ENCODE results near the gene DDX5. TPM values are rescaled to one million over a fixed set of nuclear protein-coding genes. Genes with fewer than 3 reads are reported as not detected.

Gene DDX5
- total and polyA plus RNA-seq, 2 donors (not counting 1 experiment from before 2014, with no cell fraction given): 1,560 to 2,167 TPM

DNA sequence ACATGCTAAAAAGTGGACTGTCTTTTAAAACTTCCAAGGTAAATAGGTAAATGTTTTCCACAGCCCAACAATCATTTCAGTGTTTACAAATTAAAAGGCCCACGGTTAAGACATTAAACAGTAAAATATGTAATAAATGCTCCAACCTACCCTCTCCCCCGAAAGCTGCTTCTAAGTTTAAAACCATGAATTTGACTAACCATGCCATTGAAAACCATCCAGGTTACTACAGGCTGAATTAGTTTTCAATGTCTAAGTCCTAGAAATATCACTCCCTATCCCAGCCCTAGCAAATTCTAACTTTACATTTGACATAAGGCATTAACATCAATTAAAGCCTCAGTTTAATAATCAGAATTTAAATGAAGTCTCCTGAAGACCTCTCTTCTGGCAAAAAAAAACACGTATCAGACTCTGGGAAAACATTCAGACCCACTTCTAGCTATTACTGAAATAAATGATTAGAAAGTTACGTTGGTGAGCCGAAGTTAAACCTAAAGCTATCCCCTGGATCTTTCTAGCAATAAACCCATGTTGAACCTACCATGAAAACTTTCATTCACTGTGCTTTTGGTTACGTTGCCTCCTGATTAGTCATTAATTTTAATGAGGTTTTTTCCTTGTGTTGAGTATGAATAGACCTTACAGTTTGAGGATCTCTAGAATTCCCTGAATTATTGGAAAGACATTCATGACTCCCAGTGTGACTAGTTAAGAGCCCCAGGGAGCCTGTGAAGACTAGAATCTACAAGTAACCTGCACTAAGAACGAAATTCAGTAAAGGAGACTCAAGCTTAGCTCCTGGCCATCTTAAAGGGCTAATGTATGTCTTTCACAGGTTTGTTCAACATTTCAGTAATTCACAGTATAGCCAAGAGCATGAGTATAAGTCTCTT, 7.5 kb downstream of the DDX5 start:
- Histone ChIP-seq H3K9ac (ENCODE audit: low read length) (no peak overlapping the region), H3K79me2 (ENCODE audit: control insufficient read depth, insufficient read depth, low read length) (peaks cover 49% of the 10 kb centered on the region), H3K4me3 (ENCODE audit: control extremely low read depth in 1 of 5, extremely low read depth in 1 of 5, insufficient read depth in 1 of 5, low read depth in 2 of 5, low read length in 4 of 5) (no peak overlapping the region), H3K4me1 (ENCODE audit: control insufficient read depth in 2 of 2, insufficient read depth in 2 of 2, low read length in 2 of 2) (peaks cover 33 to 38% of the 10 kb centered on the region in 2 donors), H3K27ac (ENCODE audit: low read length in 2 of 2) (peak overlapping the region in 1 of 2 donors; percentile 76), H2AFZ (ENCODE audit: insufficient read depth, low read depth, low read length, poor library complexity, severe bottlenecking) (no peak overlapping the region), H4K20me1 (ENCODE audit: control insufficient read depth, insufficient read depth, low read length, poor library complexity, severe bottlenecking) (peaks cover 48% of the 10 kb centered on the region), H3K36me3 (replicated peaks in 1 of 2; ENCODE audit: control extremely low read depth in 1 of 2, control insufficient read depth in 1 of 2, extremely low read depth in 1 of 2, insufficient read depth in 2 of 2, low read length in 1 of 2) (peaks cover 4 to 44% of the 10 kb centered on the region in 2 experiments), H3K27me3 (replicated peaks in 1 of 4; ENCODE audit: control extremely low read depth in 1 of 4, control insufficient read depth in 3 of 4, insufficient read depth in 4 of 4, low read length in 3 of 4) (no peaks in the 10 kb centered on the region), H3K9me3 (ENCODE audit: control extremely low read depth in 1 of 3, control insufficient read depth in 2 of 3, insufficient read depth in 1 of 3, low read length in 2 of 3) (no peaks in the 10 kb centered on the region), H3K4me2 (replicated peaks; ENCODE audit: low read depth, low read length, poor library complexity, severe bottlenecking) (no peak overlapping the region)
- peak overlapping the region; percentile 99 for H3K4me3 Mint-ChIP-seq
- no peaks in the 10 kb centered on the region for H3K9me3 Mint-ChIP-seq (ENCODE audit: insufficient read depth)
- peaks cover 79% of the 10 kb centered on the region for H3K4me1 Mint-ChIP-seq
- intact Hi-C loops (cut with micrococcal nuclease): loop anchor here (5.0 kb wide), 2 partner anchors 176 to 566 kb away; partner anchors contain the start of gene CD79B
- DNase-seq (no peak), ATAC-seq (ENCODE audit: low read depth) (no peak)
- no peaks in the 10 kb centered on the region for H3K27me3 Mint-ChIP-seq
- no CpG with 5 or more reads among the region's 7 CpGs for WGBS (ENCODE audit: insufficient coverage)
- TF ChIP-seq, protein P1, sequence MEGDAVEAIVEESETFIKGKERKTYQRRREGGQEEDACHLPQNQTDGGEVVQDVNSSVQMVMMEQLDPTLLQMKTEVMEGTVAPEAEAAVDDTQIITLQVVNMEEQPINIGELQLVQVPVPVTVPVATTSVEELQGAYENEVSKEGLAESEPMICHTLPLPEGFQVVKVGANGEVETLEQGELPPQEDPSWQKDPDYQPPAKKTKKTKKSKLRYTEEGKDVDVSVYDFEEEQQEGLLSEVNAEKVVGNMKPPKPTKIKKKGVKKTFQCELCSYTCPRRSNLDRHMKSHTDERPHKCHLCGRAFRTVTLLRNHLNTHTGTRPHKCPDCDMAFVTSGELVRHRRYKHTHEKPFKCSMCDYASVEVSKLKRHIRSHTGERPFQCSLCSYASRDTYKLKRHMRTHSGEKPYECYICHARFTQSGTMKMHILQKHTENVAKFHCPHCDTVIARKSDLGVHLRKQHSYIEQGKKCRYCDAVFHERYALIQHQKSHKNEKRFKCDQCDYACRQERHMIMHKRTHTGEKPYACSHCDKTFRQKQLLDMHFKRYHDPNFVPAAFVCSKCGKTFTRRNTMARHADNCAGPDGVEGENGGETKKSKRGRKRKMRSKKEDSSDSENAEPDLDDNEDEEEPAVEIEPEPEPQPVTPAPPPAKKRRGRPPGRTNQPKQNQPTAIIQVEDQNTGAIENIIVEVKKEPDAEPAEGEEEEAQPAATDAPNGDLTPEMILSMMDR (IDR thresholded peaks at IDR 0.05): no peak
- no peak for TF ChIP-seq EZH2 (IDR thresholded peaks at IDR 0.05; ENCODE audit: borderline replicate concordance, insufficient read depth, low read depth, low read length, poor library complexity, severe bottlenecking)
- ChIA-PET POLR2A (interaction anchor here (0.6 to 4.6 kb wide), 2 partner anchors 8 to 130 kb away, joined by 3 to 97 read pairs; partner anchors contain the start of genes CEP95 and DDX5), CTCF (interaction anchor here (0.6 to 6.9 kb wide), 4 partner anchors 9 to 171 kb away, joined by 3 to 112 read pairs (median 5); partner anchors contain the start of gene CEP95)
- peak overlapping the region; percentile 98 for H3K27ac Mint-ChIP-seq
